Subcutaneous adipose tissue (tissue), 4 donors: ENCODE data around the gene CORO2B. TPM values are rescaled to one million over a fixed set of nuclear protein-coding genes. Genes with fewer than 3 reads are reported as not detected.

ENCODE experiments used
- total RNA-seq, 4 donors: library from RNA; depleted of rRNA; stranded (reverse); fragments of >200 nt; gene quantifications; one replicate each; pipeline ENCODE4 v1.1.0, GENCODE V29; 2016
- TF ChIP-seq, protein P1 (sequence below): fragments of 450-650 bp; IDR thresholded peaks from one replicate; pipeline ENCODE4 v1.5.1; 2016; ENCODE audit warnings: low read depth, mild to moderate bottlenecking, control low read depth, antibody characterized with exemption, moderate library complexity

Gene CORO2B
- total RNA-seq, 4 donors from 2014 or later, result 5.4 to 15.3 (median 9.7) TPM

DNA sequence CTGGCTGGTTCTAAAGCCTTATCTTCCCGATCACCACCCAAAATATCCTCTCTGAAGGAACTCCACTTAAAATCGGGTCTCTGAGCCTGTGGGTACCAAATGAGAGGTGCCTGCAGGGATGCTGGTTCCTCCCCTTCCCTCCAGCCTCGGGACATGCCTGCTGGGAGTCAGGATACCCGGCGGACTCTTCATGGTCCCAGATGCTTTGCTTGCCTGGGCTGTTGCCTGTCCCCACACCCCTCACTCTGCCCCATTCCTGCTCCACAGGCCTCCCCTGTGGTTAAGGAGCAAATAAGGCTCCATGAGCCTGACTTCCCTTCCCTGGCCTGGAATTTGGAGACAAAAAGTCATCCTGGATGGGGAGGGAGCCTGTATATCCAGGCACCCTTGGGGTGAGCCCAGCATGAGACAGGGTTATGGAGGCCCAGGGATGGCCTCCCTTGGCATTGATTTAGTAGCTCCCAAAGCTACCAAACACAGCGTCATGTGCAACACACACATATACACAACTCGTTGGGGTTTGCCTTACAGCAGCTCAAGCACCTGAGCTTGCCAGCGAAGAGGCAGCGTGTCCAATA lies 12.3 kb upstream of the CORO2B start:
- TF ChIP-seq, protein P1, sequence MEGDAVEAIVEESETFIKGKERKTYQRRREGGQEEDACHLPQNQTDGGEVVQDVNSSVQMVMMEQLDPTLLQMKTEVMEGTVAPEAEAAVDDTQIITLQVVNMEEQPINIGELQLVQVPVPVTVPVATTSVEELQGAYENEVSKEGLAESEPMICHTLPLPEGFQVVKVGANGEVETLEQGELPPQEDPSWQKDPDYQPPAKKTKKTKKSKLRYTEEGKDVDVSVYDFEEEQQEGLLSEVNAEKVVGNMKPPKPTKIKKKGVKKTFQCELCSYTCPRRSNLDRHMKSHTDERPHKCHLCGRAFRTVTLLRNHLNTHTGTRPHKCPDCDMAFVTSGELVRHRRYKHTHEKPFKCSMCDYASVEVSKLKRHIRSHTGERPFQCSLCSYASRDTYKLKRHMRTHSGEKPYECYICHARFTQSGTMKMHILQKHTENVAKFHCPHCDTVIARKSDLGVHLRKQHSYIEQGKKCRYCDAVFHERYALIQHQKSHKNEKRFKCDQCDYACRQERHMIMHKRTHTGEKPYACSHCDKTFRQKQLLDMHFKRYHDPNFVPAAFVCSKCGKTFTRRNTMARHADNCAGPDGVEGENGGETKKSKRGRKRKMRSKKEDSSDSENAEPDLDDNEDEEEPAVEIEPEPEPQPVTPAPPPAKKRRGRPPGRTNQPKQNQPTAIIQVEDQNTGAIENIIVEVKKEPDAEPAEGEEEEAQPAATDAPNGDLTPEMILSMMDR, result no peak

DNA sequence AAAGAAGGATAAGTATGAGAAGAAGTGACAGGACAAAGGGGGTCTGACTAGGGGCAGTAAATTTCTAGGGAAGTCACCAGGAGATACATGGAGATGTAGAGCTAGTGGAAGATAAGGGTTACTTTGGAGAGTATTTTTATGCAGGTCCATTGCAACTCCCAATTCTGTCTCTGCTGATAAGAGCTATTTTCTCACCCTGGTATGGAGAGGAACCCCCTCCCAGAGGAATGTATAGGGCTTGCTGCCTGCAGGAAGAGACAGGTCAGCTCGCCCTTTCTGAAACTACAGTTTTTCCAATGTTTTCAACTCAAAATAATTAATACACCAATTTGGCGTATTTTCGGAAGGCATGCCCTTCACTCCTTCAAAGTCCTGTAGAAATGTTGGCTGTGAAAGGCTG lies 11.4 kb upstream of the CORO2B start:
- TF ChIP-seq, protein P1, result no peak

DNA sequence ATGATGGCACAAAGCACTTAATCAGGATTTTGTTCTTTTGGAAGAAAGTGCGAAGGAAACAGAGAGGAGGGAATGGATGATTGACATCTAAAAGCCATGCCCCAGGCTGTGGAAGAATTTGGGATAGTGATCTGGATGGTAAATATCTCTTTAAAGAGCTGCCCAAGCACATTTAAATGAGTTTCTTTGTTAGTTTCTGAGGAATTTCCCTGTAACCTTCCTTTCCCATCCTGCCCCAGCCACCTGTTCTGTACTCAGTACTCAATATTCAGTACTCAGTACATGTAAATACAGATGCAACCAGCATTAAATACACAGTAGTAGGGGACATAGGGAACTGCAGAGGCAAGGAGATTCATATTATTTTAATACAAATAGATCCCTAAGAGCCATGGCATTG lies 7.8 kb upstream of the CORO2B start:
- TF ChIP-seq, protein P1, result no peak

DNA sequence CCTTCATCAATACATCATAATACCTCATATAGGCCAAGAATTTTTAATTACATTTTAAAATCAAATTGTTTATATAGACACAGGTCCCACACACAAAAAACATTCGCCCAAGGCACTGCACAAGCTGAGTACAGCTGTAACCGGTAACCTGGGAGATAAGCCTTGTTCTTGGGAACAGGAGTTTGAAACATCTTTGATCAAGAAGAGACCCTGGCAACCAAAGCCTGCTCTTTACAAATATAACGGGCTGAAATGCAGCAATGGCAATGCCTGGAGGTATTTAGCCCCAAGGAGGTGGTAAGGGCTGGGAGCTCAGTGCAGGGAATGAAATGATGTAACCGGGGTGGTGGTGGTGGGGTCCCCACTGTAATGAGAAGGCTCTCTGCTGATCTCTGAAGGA lies 7.2 kb upstream of the CORO2B start:
- TF ChIP-seq, protein P1, result no peak

DNA sequence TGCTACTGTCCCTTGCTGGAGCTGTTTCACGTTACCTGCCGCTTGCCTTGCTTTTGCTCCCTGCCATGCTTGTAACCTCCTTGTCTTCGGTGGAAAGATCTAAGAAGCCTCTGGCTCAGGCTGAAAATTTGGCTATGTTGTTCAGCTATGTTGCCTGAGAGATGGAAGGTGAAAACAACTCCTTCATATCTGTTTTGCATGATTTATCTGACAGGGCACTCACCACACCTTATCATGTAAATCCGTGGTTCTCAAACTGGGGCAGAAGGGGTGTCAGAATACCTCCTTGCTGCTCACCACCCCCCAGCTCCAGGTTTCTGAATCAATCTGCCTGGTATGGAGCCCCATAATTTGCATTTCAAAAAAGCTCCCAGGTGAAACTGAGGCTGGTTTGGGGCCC lies 6.5 kb upstream of the CORO2B start:
- TF ChIP-seq, protein P1, result no peak

DNA sequence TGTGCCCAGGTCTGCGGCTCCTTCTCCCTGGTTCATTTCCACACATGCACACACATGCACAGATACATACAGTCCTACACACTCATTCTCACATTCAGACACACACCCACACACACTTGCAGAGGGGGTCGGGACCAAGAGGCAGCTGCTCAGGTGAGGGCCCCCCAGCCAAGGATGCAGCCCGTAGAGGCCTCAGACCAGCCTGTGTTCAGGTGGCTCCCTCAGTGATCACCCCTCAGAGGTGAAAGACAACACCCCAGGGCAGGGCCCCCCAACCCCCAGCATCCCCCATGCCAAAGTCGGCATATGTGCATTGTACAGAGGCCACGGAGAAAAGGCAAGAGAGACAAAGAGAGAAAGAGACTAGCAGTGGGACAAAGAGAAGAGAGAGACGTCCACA lies 5.9 kb upstream of the CORO2B start:
- TF ChIP-seq, protein P1, result no peak

DNA sequence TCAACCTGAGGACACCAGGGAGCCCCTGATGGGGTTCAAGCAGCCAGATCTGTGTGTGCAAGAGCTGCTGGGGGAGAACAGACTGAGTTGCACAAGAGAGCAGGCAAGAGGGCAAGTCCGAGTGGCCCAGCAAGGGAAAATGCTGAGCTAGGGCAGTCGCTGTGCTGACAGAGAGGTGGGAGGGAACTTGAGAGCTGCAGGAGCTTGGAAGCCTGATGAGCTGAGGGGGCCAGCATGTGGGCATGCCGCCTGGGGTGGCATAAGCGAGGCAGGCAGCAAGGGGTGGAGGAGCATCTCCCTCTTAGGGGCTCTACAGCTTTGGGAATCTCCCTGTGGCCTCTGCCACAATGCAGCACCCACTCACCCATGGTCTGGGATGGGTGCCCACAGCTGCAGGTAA lies 4.7 kb upstream of the CORO2B start:
- TF ChIP-seq, protein P1, result no peak
